GM23338 (cell line): ENCODE data around the gene RPTOR.

Experiments
- CREB1 ChIP-seq: fragments of 250-450 bp; sonication (Bioruptor Pico); IDR thresholded peaks from 2 replicates; pipeline ENCODE4 v1.5.0; 2020; ENCODE audit warnings: low read depth, mild to moderate bottlenecking, moderate library complexity
- CTCF ChIP-seq, 2 experiments: fragments of 200-600 bp in 1 of 2; sonication (generic) in 1 of 2; conservative IDR thresholded peaks; 2 replicates each; pipeline versions ENCODE4 v1.5.1 to v1.6.1; 2016 to 2017; ENCODE audit warnings: antibody characterized with exemption in 2 of 2, low read depth in 2 of 2, mild to moderate bottlenecking in 2 of 2, moderate library complexity in 1 of 2
- ETS1 ChIP-seq: IDR thresholded peaks from 2 replicates; pipeline ENCODE4 v1.6.1; 2016; ENCODE audit warnings: antibody characterized with exemption
- EZH2 ChIP-seq: fragments of 200-600 bp; sonication (generic); IDR thresholded peaks from one replicate; pipeline ENCODE4 v1.8.0; 2017; ENCODE audit warnings: antibody characterized with exemption, mild to moderate bottlenecking, low read depth; ENCODE audit not compliant: unreplicated experiment
- EZH2phosphoT487 ChIP-seq: fragments of 200-600 bp; sonication (generic); IDR thresholded peaks from one replicate; pipeline ENCODE4 v1.8.1; 2018; ENCODE audit warnings: antibody characterized with exemption; ENCODE audit not compliant: unreplicated experiment
- JUNB ChIP-seq: IDR thresholded peaks from one replicate; pipeline ENCODE4 v1.6.1; 2016; ENCODE audit warnings: antibody characterized with exemption; ENCODE audit not compliant: unreplicated experiment
- NANOG ChIP-seq: IDR thresholded peaks from 2 replicates; pipeline ENCODE4 v1.6.1; 2016; ENCODE audit warnings: antibody characterized with exemption, borderline replicate concordance
- POLR2AphosphoS5 ChIP-seq: IDR thresholded peaks from 2 replicates; pipeline ENCODE4 v1.6.1; 2016; ENCODE audit warnings: antibody characterized with exemption, low read depth
- REST ChIP-seq: IDR thresholded peaks from one replicate; pipeline ENCODE4 v1.6.1; 2018; ENCODE audit warnings: antibody characterized with exemption; ENCODE audit not compliant: unreplicated experiment
- ZNF114 ChIP-seq: fragments of 250-450 bp; sonication (Bioruptor Pico); IDR thresholded peaks from 2 replicates; pipeline ENCODE4 v1.5.0; 2020; ENCODE audit warnings: mild to moderate bottlenecking, moderate library complexity
- ZNF331 ChIP-seq: fragments of 250-450 bp; sonication (Bioruptor Pico); IDR thresholded peaks from 2 replicates; pipeline ENCODE4 v1.5.0; 2020; ENCODE audit warnings: low read depth, mild to moderate bottlenecking, moderate library complexity

- TF ChIP-seq EZH2phosphoT487 (no peak), CTCF (conservative IDR thresholded peaks at IDR 0.05; ENCODE audit: low read depth in 2 of 2) (no peak), JUNB (no peak), POLR2AphosphoS5 (no peak), EZH2 (no peak), ETS1 (no peak), CREB1 (CRISPR knock-in tag) (no peak), ZNF114 (CRISPR knock-in tag) (no peak), REST (no peak), ZNF331 (CRISPR knock-in tag) (no peak), NANOG (no peak)
Measured at GRCh38 chr17:80980397-80981061, 435.9 kb downstream of the RPTOR start.
